B cell (primary cell): ENCODE data around the gene EEFSEC. TPM values are rescaled to one million over a fixed set of nuclear protein-coding genes. Genes with fewer than 3 reads are reported as not detected.

ENCODE experiments used
- ATAC-seq: fragments of 200-7000 bp; cut with Tn5 transposase; one replicate; pipeline ENCODE4 v1.10.0; 2021; ENCODE audit warnings: low read depth, mild to moderate bottlenecking, moderate number of reproducible peaks, moderate library complexity
- CTCF ChIA-PET: fragments of 350-600 bp; sonication (Branson Sonifier 250); formaldehyde crosslinking; loops from one replicate; lab custom pipeline; 2021; ENCODE audit warnings: antibody characterized with exemption, inconsistent platforms; lab: Charles Lee
- POLR2A ChIA-PET: fragments of 350-600 bp; sonication (Branson Sonifier 250); formaldehyde crosslinking; loops from one replicate; lab custom pipeline; 2021; ENCODE audit warnings: antibody characterized with exemption; lab: Charles Lee
- DNase-seq: peaks from one replicate; pipeline ENCODE4 v3.0.0; 2013
- H2AFZ ChIP-seq: 2 replicates; pipeline ENCODE4 v1.6.1; 2012; ENCODE audit warnings: mild to moderate bottlenecking, low read depth, low read length; ENCODE audit not compliant: insufficient read depth, poor library complexity, severe bottlenecking
- H3K27ac ChIP-seq, 2 donors: 1 replicate in 1 of 2; 2 replicates in 1 of 2; pipeline ENCODE4 v1.5.1; 2012 to 2013; ENCODE audit warnings: low read length in 2 of 2, mild to moderate bottlenecking in 2 of 2, moderate library complexity in 1 of 2
- H3K27me3 ChIP-seq, 4 experiments: fragments of 200-600 bp in 1 of 4; sonication (generic) in 1 of 4; replicated peaks in 1 of 4; 1 replicate in 2 of 4; 2 replicates in 2 of 4; pipeline versions ENCODE4 v1.6.1 to v1.7.0; 2013 to 2016; ENCODE audit warnings: low read length in 3 of 4, mild to moderate bottlenecking in 2 of 4, mixed read lengths in 1 of 4, moderate library complexity in 1 of 4; ENCODE audit not compliant: insufficient read depth in 4 of 4, control insufficient read depth in 3 of 4; ENCODE audit errors: control extremely low read depth in 1 of 4
- H3K36me3 ChIP-seq, 2 experiments: replicated peaks in 1 of 2; 1 replicate in 1 of 2; 2 replicates in 1 of 2; pipeline versions ENCODE4 v1.6.1 to v1.7.1; 2013; ENCODE audit warnings: low read length in 1 of 2; ENCODE audit not compliant: insufficient read depth in 2 of 2, control insufficient read depth in 1 of 2; ENCODE audit errors: control extremely low read depth in 1 of 2, extremely low read depth in 1 of 2
- H3K4me1 ChIP-seq, 2 donors: fragments of 200-600 bp in 1 of 2; sonication (generic) in 1 of 2; 1 replicate in 1 of 2; 2 replicates in 1 of 2; pipeline versions ENCODE4 v1.5.1 to v1.6.1; 2013 to 2017; ENCODE audit warnings: low read length in 2 of 2; ENCODE audit not compliant: control insufficient read depth in 2 of 2, insufficient read depth in 2 of 2
- H3K4me2 ChIP-seq: replicated peaks from 2 replicates; pipeline ENCODE3; 2012; ENCODE audit warnings: mild to moderate bottlenecking, low read depth, low read length; ENCODE audit not compliant: poor library complexity, severe bottlenecking
- H3K4me3 ChIP-seq, 5 experiments: fragments of 200-600 bp in 1 of 5; sonication (generic) in 1 of 5; 1 replicate in 3 of 5; 2 replicates in 2 of 5; pipeline versions ENCODE4 v1.5.1 to v1.7.0; 2011 to 2016; ENCODE audit warnings: low read length in 4 of 5, mild to moderate bottlenecking in 4 of 5, low read depth in 2 of 5, control low read depth in 1 of 5, moderate library complexity in 1 of 5; ENCODE audit not compliant: insufficient read depth in 1 of 5; ENCODE audit errors: control extremely low read depth in 1 of 5, extremely low read depth in 1 of 5
- H3K79me2 ChIP-seq: fragments of 200-600 bp; sonication (generic); one replicate; pipeline ENCODE4 v1.6.0; 2016; ENCODE audit warnings: low read length; ENCODE audit not compliant: control insufficient read depth, insufficient read depth
- H3K9ac ChIP-seq: fragments of 200-600 bp; sonication (generic); 2 replicates; pipeline ENCODE4 v1.6.1; 2017; ENCODE audit warnings: mild to moderate bottlenecking, low read length, moderate library complexity
- H3K9me3 ChIP-seq, 3 donors: one replicate each; pipeline versions ENCODE4 v1.6.1 to v1.7.1; 2013; ENCODE audit warnings: low read length in 2 of 3; ENCODE audit not compliant: control insufficient read depth in 2 of 3, insufficient read depth in 1 of 3; ENCODE audit errors: control extremely low read depth in 1 of 3
- H4K20me1 ChIP-seq: 2 replicates; pipeline ENCODE4 v1.6.0; 2012; ENCODE audit warnings: mild to moderate bottlenecking, low read length; ENCODE audit not compliant: insufficient read depth, control insufficient read depth, poor library complexity, severe bottlenecking
- H3K27ac Mint-ChIP-seq: one replicate; pipeline ENCODE4 v1.8.0; 2021; ENCODE audit warnings: mixed read lengths
- H3K27me3 Mint-ChIP-seq: one replicate; pipeline ENCODE4 v1.8.0; 2021; ENCODE audit warnings: mixed read lengths
- H3K4me1 Mint-ChIP-seq: one replicate; pipeline ENCODE4 v1.8.0; 2021; ENCODE audit warnings: mixed read lengths
- H3K4me3 Mint-ChIP-seq: one replicate; pipeline ENCODE4 v1.8.0; 2021; ENCODE audit warnings: mixed read lengths
- H3K9me3 Mint-ChIP-seq: one replicate; pipeline ENCODE4 v1.8.0; 2022; ENCODE audit warnings: mixed read lengths; ENCODE audit not compliant: insufficient read depth
- EZH2 ChIP-seq: IDR thresholded peaks from 2 replicates; pipeline ENCODE4 v1.6.1; 2012; ENCODE audit warnings: borderline replicate concordance, low read depth, mild to moderate bottlenecking, moderate library complexity, low read length; ENCODE audit not compliant: insufficient read depth, poor library complexity, severe bottlenecking
- WGBS: methylation state at CpG from one replicate; pipeline ENCODE4 v1.1.5; 2013; ENCODE audit warnings: missing lambda C conversion rate; ENCODE audit not compliant: insufficient coverage; 5-methylcytosine and 5-hydroxymethylcytosine counted together
- intact Hi-C: fragments of 100-400 bp; cut with micrococcal nuclease; formaldehyde crosslinking; loops from one replicate; pipeline ENCODE4 v1.10.0; 2022
- polyA plus RNA-seq: library from polyadenylated mRNA; depleted of rRNA; stranded (reverse); fragments of >200 nt; gene quantifications from 2 replicates; pipeline ENCODE4 v1.2.3, GENCODE V29; 2012
- total RNA-seq, 2 donors: library from RNA; stranded (reverse); fragments of 120-200 nt in 1 of 2; gene quantifications; 1 replicate in 1 of 2; 2 replicates in 1 of 2; pipeline versions ENCODE4 v1.2.3 to v1.2.4, GENCODE V29; 2013 to 2022
- TF ChIP-seq, protein P1 (sequence below): fragments of 200-600 bp; IDR thresholded peaks from one replicate; pipeline ENCODE4 v1.8.0; 2022; ENCODE audit warnings: antibody characterized with exemption, mild to moderate bottlenecking

The EEFSEC gene
- total and polyA plus RNA-seq, 2 donors (not counting 1 experiment from before 2014, with no cell fraction given) = 17.9 to 18.4 TPM

DNA sequence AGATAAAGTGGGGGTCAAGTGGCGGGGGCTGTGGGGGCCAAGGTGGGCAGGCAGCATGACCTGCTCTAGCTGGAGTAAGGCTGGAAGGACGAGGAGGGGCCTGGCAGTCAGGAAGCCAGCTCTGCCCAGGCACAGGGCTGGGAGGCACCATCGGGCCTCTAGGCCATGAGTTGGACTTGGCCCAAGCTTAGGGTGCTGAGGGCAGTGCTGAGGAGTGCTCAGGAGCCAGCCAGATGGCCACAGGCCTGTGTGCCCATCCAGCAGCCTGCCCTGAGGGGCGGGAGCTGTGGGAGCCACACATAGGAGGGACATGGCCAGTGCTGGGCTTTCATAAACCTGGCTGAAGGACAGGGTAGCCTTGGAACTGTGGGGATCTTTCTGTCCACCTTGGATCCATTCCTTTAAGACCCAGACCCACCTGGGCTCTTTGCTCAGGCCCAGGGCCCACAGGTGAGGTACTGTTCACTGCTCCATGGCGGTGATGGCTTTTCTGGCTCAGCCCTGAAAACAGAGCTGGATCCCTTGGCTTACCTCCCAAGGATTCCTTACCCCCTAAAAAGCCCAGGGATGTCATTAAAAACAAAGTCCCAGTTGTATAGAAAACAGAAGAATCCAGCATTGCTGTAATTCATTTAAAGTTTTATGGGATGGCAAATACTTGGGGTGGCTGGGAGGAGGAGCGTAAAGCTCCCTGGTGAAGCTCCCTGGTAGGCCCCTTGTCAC lies 176.4 kb downstream of the EEFSEC start:
- H3K27me3 ChIP-seq = no peaks in the 10 kb centered on the region
- Mint-ChIP-seq H3K4me3 (no peak overlapping the region), H3K27me3 (no peaks in the 10 kb centered on the region), H3K4me1 (no peaks in the 10 kb centered on the region), H3K9me3 (no peaks in the 10 kb centered on the region), H3K27ac (no peak overlapping the region)
- WGBS = 97% methylated on average over 6 of the region's 6 CpGs
- no peaks in the 10 kb centered on the region for H3K79me2 ChIP-seq
- ChIA-PET POLR2A (interaction anchor here (0.5 kb wide), 1 partner anchor 270 kb away, joined by 3 read pairs; no protein-coding TSS in a partner anchor), CTCF (no interaction called here)
- H2AFZ ChIP-seq = no peak overlapping the region
- H4K20me1 ChIP-seq = no peaks in the 10 kb centered on the region
- no peak for TF ChIP-seq EZH2
- TF ChIP-seq, protein P1, sequence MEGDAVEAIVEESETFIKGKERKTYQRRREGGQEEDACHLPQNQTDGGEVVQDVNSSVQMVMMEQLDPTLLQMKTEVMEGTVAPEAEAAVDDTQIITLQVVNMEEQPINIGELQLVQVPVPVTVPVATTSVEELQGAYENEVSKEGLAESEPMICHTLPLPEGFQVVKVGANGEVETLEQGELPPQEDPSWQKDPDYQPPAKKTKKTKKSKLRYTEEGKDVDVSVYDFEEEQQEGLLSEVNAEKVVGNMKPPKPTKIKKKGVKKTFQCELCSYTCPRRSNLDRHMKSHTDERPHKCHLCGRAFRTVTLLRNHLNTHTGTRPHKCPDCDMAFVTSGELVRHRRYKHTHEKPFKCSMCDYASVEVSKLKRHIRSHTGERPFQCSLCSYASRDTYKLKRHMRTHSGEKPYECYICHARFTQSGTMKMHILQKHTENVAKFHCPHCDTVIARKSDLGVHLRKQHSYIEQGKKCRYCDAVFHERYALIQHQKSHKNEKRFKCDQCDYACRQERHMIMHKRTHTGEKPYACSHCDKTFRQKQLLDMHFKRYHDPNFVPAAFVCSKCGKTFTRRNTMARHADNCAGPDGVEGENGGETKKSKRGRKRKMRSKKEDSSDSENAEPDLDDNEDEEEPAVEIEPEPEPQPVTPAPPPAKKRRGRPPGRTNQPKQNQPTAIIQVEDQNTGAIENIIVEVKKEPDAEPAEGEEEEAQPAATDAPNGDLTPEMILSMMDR = no peak
- intact Hi-C loops = no loop called here
- H3K4me2 ChIP-seq = no peak overlapping the region
- no peak for DNase-seq
- no peaks in the 10 kb centered on the region for H3K9me3 ChIP-seq
- no peaks in the 10 kb centered on the region for H3K4me1 ChIP-seq
- H3K9ac ChIP-seq = no peak overlapping the region
- no peak overlapping the region for H3K27ac ChIP-seq
- no peak for ATAC-seq
- H3K36me3 ChIP-seq = no peaks in the 10 kb centered on the region
- H3K4me3 ChIP-seq = no peak overlapping the region

DNA sequence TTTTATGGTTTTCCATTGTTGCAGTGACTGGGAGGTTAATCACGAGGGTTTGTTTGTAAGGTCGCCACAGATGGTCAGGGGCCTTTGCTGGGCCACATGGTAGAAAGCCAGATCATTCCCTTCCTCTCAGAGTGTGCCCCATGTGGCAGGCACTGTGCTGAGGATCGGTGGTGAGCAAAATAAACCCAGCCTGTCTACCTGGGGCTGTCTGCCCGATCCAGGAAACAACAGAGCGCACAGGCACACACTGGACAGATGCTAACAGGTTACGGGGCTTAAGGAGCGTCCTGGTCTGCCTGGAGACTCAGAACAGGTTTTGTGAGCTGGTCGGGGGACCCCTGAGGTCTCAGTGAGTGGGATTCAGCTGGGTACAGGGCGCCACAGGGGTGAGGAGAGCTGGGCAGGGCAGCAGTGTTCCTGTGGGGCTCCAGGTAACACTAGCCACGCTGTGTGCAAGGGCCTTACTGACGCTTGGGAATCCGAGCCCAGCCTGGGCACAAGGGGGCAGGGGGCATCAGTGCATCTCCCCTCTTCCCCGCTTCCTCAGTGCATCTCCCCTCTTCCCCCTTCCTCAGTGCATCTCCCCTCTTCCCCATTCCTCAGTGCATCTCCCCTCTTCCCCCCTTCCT lies 177.0 kb downstream of the EEFSEC start:
- DNase-seq (no peak), ATAC-seq (no peak)
- Histone ChIP-seq H3K9ac (no peak overlapping the region), H3K27ac (no peak overlapping the region), H3K4me1 (no peaks in the 10 kb centered on the region), H4K20me1 (no peaks in the 10 kb centered on the region), H3K27me3 (no peaks in the 10 kb centered on the region), H2AFZ (no peak overlapping the region), H3K79me2 (no peaks in the 10 kb centered on the region), H3K36me3 (no peaks in the 10 kb centered on the region), H3K4me2 (no peak overlapping the region), H3K4me3 (no peak overlapping the region), H3K9me3 (no peaks in the 10 kb centered on the region)
- WGBS = 99% methylated on average over 13 of the region's 13 CpGs
- ChIA-PET CTCF (no interaction called here), POLR2A (no interaction called here)
- no peaks in the 10 kb centered on the region for H3K4me1 Mint-ChIP-seq
- no peaks in the 10 kb centered on the region for H3K9me3 Mint-ChIP-seq
- intact Hi-C loops = no loop called here
- H3K4me3 Mint-ChIP-seq = no peak overlapping the region
- no peak overlapping the region for H3K27ac Mint-ChIP-seq
- H3K27me3 Mint-ChIP-seq = no peaks in the 10 kb centered on the region
- TF ChIP-seq EZH2 = no peak
- TF ChIP-seq, protein P1 = no peak
